Endothelial cell of hepatic sinusoid (primary cell): ENCODE measurements around the gene ARFGAP2.

Source experiments
- in situ Hi-C: cut with HindIII; loops from 2 replicates; pipeline ENCODE4 v1.10.0; 2017; ENCODE audit warnings: low sequenced_read_pairs

The ARFGAP2 gene

GRCh38 chr11:47172740-47173336 lies 3.8 kb downstream of the ARFGAP2 start:
- in situ Hi-C loops = no loop called here

DNA sequence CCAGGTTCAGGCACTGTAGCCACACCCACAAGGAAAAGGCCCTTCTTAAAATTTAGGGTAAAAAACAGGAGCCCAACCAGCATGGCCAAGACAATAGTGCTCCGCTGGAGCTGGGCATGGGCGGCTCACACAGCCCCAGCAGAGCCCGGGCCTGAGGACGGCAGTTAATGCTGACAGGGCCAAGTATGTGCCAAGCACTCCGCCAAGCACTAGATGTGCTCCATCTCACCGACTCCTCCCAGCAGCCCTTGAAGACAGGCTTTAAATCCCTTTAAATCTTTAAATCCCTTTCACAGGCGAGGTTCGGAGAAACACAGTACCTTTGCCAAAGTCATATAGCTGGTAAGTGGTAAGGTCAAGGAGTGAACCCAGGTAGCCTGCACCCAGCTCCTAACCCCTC lies 4.8 kb downstream of the ARFGAP2 start:
- in situ Hi-C loops = no loop called here

DNA sequence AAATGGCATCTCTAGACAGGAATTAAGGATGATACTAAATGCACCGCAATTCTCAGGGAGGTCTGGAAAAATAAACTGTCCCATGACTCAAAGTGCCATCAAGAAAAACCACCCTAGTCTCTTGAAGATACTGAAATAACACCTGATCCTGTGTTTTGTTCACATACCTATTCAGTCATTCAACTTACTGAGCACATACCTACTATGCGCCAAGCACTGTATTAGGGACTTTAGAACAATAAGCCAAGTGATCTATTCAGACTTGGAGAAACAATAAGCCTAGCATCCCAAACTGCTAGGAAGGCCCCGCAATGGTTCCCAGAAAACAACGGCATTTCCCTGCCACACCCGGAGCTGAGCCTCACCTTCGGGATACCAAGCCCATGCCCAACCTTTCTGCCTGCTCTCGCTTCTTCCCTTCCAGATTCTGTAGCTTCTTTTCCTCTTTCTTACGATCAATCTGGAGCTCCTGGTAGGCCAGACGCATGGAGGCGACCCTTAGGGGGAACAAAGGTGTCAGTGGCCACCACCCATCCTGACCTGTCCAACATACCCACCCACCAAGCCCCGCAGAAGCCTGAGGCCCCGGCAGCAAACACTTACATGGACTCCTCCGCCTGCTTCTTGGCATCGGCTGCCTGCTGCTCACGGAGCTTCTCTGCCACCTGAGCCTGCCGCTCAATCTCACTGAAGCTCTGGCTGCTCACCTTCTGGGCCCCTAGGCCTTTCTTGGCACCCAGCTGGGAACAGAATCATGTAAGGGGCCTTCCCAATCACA lies 5.4 kb downstream of the ARFGAP2 start:
- in situ Hi-C loops = no loop called here

DNA sequence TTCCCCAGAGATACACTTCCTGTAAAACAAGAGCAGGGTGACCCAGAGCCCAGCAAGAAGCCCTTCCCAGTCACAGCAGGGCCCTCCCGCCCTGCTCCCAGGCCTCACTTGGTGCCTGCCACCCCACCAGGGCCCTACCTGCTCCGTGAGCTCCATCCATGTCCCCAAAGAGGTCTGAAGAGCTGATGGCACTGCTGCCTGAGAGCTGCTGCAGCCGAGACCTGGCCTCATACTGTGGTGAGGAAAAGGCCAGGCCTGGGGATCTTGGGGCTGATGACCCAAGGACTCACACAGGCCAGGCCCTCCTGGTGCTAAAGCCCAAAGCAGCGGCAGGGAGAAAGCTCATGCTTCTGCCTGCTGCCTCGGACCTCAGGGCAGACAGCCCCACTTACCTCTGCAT lies 10.3 kb downstream of the ARFGAP2 start:
- in situ Hi-C loops = no loop called here

- in situ Hi-C loops = no loop called here
Measured at GRCh38 chr11:47165253-47165840, 11.3 kb downstream of the ARFGAP2 start.

- in situ Hi-C loops = no loop called here
Measured at GRCh38 chr11:47164321-47164720, 12.4 kb downstream of the ARFGAP2 start.

DNA sequence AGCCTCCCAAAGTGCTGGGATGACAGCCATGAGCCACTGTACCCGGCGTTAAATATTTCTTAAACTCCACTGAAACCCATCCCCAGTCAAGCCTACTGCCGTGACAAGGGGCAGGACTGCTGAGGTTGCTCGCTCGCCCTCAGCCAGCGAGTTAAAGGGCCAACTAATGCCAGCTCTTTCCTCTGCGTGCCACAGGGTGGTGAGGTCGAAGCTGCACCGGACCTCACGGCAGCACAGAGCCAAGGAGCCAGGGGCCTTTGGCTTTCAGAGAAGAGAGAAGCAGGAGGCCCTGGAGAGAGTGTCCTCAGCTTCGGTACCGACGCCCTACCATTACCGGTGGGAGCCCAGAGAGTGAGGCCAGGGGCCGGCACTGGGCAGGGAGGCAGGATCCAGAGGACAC lies 12.8 kb downstream of the ARFGAP2 start:
- in situ Hi-C loops = no loop called here

DNA sequence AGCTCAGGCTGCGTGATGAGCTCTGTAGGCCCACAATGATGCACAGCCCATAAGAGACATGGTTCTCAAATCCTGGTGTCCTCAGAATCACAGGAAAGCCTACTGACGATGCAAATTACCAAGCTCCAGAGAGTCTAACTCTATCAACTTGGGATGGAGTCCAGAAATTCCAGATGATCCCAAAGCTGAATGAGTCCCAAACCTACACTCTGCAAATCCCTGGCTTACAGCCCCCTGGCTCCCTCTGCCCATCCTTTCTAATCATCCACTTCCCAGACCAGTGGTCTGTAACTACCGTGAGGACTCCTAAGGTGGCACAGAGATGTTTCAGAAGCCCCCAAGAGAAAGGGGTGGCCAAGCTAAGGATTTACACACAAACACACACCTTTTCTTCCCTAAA lies 13.5 kb downstream of the ARFGAP2 start:
- in situ Hi-C loops = no loop called here

- in situ Hi-C loops = no loop called here
Measured at GRCh38 chr11:47162426-47162825, 14.3 kb downstream of the ARFGAP2 start.

GRCh38 chr11:47161890-47162289 lies 14.8 kb downstream of the ARFGAP2 start:
- in situ Hi-C loops = no loop called here

GRCh38 chr11:47161134-47161854 lies 15.4 kb downstream of the ARFGAP2 start:
- in situ Hi-C loops = no loop called here

GRCh38 chr11:47160753-47161133 lies 15.9 kb downstream of the ARFGAP2 start:
- in situ Hi-C loops = no loop called here

DNA sequence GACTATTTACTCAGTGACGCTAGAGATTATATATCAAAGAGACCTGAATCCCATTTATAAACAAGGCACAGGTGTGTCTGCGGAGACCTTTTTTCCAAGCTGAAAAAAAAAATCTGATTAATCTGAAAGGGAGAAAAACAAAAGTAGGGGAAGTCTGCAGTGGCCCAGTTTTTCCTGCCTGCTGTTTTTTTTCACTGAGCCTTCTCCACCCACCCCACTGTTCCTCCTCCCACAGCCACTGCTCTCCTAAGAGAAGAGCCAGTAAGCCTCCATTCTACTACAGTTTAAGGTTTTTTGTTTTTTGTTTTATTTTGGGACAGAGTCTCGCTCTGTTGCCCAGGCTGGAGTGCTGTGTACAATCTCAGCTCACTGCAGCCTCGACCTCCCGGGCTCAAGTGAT lies 18.4 kb downstream of the ARFGAP2 start:
- in situ Hi-C loops = no loop called here

GRCh38 chr11:47157805-47158204 lies 18.9 kb downstream of the ARFGAP2 start:
- in situ Hi-C loops = no loop called here

- in situ Hi-C loops = no loop called here
Measured at GRCh38 chr11:47156951-47157350, 19.7 kb downstream of the ARFGAP2 start.

GRCh38 chr11:47156333-47156732 lies 20.3 kb downstream of the ARFGAP2 start:
- in situ Hi-C loops = no loop called here

DNA sequence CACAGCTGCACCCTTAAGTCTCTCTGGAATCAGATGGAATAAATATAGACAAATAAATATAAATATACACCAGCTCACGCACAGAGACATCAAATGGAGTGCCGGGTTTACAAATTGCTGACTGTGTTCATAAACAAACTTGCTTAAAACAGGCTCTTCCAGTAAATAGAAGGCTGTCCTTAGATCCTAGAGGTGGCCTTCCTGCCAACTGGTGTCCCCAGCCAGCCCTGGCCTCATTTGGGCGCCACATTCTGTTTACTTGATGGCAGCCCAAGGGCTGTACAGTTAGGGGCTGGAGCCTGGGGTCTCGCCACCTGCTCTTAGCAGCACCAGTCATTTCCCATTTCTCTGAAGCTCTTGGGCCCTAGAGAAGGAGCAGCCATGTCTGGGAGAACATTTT lies 20.8 kb downstream of the ARFGAP2 start:
- in situ Hi-C loops = no loop called here

DNA sequence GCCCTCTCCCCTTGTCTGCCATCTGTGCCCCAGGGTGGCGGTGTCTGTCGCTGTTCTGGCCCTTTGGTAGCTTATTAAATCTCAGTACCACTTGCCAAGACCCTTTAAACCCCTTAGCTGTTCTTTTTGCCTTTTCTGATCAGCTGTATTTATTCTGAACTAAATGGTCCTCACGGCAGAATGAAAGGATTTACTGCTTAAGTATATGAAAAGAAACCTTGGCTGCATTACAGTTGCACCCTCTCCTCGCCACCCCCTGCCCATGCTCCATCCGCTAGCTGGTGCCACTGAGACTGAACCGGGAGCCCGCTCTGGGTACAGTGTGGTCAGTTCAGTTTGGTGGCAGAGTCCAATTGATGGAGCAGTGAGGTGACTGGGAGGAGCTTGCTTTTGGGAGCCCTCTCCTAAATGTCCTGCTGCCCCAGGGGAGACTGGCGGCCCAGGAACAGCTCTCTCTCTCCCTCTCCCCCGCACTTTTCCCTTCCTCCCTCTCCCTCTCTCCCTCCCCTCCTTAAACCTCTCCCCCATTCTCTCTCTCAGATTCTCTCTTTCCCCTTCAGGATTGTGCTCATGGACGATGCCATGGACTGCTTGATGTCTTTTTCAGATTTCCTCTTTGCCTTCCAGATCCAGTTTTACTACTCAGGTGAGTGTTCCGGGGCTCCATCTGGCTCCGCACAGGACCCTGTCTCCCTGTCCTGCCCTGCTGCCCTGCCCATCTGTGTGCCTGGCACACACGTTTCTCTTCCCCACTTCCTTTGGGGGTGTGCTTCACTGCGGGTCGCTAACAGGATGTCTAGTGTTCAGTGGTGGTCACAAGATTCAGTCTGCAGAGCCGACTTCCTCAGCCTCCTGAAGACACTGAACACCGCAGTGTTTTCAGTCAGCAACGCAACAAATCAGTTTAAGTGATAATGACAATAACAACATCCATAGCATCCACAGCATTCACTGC lies 21.8 kb downstream of the ARFGAP2 start:
- in situ Hi-C loops = loop anchor here (5.0 kb wide), 1 partner anchor 102 kb away; the partner anchor contains the start of gene NR1H3

- in situ Hi-C loops = loop anchor here (5.0 kb wide), 1 partner anchor 104 kb away; the partner anchor contains the start of gene NR1H3
Measured at GRCh38 chr11:47152953-47153950, 23.4 kb downstream of the ARFGAP2 start.
